GM19438 (cell line): Measurements from ENCODE around the gene TEX44.
A peak's percentile ranks its signal among the peaks of the same experiment; 100 is the strongest.
"Not testable (repeated sequence)": the region's sequence is repeated elsewhere in the genome, so short reads cannot be mapped to it uniquely, and the experiment has no call there.

Experiments used
- ATAC-seq: cut with Tn5 transposase; IDR thresholded peaks from one replicate; pipeline ENCODE4 v1.9.1; 2021; ENCODE audit warnings: low read depth; ENCODE audit not compliant: unreplicated experiment

Gene TEX44

DNA sequence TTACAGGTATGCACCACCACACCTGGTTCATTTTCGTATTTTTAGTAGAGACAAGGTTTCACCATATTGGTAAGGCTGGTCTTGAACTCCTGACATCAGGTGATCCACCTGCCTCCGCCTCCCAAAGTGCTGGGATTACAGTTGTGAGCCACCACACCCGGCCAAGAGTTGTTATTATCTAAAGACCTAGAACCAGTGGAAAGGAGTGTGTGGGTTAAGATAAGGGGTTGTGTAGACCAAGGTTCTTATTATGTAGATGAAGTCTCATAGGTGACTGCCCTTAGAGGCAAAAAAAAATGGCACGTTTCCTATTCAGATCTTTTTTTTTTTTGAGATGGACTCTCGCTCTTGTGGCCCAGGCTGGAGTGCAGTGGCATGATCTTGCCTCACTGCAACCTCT, 21.7 kb upstream of the TEX44 start:
- not testable (repeated sequence) for ATAC-seq

DNA sequence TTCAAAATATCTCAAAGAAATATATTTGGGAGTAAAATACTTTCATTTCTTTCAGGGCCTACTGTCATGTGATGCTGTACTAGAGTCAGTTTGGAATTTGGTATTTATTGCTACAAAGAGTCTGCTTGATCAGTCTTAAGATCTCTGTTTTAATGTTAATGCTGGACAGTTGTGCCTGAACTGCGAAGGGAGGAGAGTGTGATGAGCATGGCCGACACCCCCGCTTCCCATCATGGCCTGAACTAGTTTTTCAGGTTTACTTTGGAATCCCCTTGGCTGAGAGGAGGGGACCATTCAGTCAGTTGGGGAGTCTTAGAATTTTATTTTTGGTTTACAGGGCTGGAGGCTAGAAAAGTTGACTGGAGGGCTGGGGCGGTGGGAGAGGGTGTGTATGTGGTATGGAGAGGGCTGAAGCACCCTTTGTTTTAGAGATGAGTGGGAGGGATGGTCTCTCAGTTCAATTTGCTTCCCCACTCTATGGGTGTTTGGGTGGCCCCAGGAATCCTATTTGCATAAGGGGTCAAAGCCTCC, 20.9 kb upstream of the TEX44 start:
- ATAC-seq, result no peak

DNA sequence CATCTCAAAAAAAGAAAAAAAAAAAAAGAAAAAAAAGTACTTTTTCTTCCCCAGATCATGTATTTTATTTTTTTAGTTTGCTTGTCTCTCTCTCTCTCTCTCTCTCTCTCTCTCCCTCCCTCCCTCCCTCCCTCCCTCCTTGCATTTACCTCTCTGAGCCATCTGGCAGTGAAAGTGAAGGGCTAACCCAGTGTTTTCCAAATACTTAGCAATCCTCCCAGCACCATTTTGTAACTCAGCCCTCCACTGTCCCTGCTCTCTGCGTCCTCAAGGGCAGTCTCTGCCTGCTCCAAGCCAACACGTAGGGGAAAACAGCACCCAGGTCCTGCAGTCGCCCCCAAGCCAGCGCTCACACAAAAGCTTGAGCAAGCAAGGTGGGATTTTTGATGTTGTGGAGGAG, 19.6 kb upstream of the TEX44 start:
- ATAC-seq, result no peak

DNA sequence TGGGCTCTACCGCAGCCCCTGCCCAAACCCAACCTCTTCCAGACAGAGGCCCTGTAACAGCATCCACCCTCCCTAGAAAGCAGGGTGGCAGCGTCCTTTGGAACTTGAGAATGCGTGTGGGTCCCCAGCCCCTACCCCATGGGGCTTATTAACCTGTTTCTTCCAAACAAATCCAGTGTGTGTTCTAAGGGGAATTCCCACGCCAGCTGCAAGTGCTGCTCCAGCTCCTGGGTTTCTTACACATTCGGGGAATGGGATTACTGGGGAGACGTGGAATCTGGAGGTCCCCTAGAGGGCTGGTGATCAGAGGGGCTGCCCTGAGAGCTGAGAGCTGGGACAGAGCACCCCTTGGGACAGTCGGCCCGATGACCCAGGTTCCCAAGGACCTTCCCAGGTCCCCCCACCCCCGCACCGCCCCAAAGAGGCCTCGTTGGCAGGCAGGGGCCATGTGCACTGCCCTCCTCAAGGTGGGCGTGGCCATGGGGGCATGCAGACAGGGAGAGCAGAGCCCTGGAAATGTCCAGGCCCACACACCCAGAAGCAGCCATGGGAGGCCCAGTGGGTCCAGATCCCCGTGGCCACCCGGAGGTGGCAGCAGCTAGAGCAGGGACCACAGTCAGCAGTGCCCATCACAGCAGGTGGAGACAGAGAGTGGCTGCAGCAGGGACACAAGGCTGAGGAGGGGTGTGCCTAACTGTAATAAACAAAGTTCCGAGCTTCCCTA, 18.8 kb upstream of the TEX44 start:
- ATAC-seq, result no peak

DNA sequence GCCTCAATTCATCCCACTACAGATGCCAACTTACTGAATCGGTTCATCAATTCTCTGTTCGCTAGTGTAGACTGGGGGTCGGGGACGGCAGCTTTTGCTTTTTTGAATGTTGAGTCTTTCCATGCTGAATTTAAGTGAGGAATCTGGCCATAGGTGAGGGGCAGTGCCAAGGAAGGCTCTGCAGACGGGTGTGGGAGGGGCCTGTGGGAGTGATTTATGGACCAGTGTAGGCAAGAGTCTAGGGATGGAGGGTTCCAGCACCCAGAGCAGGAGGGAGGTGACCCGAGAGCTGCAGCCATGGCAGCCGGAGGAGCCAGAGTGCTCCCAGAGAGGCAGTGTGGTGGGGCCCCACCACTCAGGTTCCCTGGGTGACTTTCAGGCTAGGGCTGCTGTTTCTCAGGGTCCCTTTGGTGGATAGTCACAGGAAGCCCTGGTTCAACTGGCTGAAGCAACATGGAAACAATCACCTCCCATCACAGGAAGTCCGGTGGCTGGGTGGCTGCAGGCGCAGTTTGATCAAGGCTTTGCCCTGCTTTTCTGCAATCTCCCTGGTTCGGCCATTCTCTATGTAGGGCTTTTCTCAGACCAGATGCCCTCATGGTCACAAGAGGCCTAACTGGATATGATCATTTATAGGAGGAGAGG, 16.9 kb upstream of the TEX44 start:
- no peak for ATAC-seq

DNA sequence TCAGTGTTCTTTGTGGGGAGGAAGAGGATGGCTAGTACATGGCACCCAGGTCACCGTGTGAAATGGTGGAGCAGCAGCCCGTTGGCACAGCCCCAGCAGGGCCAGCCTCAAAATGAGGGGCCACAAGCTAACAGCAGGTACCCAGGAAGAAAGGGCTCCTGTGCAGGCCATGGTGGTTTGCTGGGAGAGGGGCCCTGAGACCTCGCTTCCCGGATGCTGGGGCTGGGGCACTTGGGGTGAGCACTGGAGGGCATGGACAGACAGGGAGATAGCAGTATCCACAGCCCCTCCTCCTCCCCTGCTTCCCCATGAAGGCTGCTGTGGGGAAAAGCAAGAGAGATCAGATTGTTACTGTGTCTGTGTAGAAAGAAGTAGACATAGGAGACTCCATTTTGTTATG, 16.2 kb upstream of the TEX44 start:
- no peak for ATAC-seq

DNA sequence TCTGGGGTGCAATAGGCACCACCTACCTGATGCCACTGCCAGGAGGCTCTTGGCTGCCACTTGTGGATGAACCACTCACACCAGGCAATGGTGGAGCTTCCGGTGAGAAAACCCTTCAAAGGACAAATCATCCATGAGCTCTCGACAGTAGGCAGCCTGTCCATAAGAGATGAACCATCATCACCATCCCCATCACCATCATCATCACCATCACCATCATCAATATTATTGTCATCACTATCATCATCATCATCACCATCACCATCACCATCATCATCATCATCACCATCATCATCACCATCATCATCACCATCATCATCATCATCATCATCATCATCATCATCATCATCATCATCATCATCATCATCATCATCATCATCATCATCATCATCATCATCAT, 14.0 kb upstream of the TEX44 start:
- ATAC-seq, result not testable (repeated sequence)

DNA sequence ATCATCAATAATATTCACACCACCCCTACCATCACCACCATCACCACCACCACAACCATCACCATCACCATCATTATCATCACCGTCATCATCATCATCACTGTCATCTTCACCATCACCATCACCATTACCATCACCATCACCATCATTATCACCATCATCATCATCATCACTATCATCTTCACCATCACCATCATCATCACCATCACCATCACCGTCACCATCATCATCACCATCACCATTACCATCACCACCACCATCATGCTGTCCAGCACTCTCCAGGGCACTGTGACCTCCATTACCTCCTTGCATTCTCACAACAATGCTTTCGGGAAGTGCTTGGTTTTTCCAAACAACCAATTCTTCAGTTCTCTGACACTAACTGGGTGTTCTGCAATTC, 13.1 kb upstream of the TEX44 start:
- no peak for ATAC-seq

DNA sequence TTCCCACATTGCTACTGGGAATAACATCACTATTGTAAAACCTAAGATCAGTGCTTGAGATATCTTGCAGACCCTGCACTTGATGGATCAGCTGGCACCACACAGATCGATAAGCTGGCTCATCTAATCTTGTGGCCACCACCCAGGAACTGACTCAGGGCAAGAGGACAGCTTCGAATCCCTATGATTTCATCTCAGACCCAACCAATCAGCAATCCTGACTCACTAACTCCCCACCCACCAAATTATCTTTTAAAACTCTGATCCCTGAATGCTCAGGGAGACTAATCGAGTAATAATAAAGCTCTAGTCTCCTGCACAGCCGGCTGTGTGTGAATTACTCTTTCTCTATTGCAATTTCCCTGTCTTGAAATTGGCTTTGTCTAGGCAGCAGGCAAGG, 11.3 kb upstream of the TEX44 start:
- no peak for ATAC-seq

DNA sequence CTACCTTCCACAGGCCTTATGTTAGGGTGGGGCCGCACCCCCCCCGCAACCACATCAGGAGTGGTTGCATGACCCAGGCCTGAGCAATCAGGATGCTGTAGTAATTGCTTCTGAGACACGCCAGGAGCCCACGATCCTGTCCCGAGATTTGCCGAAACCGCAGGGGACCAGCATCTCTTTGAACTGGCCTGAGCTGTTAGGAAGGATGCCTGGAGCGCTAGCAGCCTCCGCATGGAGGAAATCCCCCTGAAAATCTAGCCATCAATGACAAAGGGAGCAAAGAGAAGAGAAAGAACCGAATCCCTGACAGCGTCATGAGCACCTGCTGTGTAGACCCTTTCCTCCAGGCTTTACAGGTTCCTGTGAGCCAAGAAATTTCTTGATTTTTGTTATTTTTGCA, 8.7 kb upstream of the TEX44 start:
- no peak for ATAC-seq

DNA sequence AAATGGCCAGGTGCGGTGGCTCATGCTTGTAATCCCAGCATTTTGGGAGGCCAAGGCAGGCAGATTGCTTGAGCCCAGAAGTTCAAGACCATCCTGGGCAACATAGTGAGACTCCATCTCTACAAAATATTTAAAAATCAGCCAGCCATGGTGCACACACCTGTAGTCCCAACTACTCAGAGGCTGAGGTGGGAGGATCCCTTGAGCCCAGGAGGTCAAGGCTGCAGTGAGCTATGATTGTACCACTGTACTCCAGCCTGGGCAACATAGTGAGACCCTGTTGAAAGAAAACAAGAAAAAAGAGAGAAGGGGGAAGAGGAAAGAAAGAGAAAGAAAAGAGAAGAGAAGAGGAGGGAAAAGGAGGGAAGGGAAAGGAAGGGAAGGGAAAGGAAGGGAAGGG, 4.9 kb upstream of the TEX44 start:
- ATAC-seq, result not testable (repeated sequence)

DNA sequence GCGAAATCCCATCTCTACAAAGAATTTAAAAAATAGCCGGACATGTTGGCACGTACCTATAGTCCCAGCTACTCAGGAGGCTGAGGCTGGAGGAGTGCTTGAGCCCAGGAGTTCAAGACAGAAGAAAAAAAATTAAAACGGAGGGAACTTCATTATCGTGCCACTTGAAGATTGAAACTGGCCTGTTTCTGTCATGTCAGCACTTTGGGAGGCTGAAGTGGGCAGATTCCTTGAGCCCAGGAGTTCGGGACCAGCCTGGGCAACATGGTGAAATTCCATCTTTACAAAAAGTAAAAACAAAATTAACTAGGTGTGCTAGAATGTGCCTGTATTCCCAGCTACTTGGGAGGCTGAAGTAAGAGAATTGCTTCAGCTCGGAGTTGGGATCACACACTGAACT, 3.0 kb upstream of the TEX44 start:
- ATAC-seq, result no peak

DNA sequence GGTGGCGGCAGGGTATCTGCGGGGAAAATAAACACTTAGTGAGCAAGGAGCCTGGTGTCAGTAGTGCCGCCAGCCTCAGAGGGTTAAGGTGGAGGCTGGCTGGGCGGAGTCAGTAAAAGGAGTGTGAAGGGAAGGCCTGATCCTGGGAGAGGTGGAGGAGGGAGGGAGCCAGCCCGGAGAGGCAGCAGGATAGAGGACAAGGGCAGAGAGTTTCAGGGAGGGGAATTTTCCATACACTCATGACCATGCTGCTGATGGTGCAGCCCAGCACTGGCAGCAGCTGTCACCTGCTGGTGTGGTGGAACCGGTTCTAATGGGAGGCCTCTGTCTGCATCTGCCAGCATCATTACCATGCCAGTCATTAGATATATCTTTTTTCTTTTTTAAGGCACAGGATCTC, 2.0 kb upstream of the TEX44 start:
- ATAC-seq, result no peak

DNA sequence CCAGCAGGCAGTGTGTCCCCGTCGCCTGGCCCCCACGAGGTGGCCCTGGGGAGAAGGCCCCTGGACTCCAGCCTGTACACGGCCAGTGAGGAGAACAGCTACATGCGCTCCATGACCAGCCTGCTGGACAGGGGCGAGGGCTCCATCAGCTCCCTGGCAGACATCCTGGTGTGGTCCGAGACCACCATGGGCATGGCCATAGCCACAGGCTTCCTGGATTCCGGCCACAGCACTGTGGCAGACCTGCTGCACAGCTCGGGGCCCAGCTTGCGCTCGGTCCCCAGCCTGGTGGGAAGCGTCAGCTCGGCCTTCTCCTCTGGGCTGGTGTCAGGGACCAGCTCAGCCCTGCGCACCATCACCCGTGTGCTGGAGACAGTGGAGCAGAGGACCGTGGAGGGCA, 1.0 kb downstream of the TEX44 start:
- no peak for ATAC-seq

DNA sequence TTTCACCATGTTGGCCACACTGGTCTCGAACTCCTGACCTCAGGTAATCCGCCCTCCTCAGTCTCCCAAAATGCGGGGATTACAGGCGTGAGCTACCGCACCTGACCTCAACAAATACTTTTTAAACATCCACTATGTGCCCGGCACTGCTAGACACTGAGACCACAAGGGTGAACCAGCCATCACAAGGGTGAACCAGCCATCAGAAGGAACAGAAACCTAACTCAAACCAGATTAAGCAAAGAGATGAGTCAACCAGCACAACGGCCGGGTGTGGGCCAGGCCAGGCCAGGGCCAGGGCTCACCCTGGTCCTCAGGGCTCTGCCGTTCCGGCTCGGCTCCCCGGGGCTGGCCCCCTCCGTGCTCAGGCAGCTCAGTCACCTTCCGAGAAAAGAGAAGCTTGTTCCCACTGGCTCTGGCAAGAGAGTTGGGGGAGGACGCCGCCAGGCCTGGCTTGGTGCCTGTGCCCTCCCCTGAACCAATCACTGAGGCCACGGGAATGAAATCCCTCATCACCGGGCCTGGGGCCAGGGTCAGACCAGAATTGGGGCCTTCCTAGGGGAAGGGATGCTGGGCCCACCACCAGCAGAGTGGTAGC, 4.4 kb downstream of the TEX44 start:
- ATAC-seq, result peak; percentile 84

DNA sequence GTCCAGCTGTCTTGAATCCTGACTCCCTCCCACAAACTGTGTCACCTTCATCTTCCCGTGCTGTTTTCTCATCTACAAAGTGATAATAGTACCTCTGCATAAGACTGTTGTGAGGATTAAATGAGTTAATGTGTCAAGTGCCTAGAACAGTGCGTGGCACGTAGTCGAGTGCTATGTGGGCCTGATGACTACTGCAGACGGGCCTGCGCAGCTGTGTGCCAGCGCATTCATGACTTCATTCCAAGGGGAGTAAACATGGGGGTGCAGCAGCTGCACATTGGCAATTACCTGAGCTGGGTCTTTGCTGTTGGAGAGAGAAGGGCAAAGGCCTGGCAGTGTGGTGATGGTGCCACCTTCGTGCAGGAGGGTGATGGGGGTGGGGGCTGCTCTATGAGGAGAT, 5.0 kb downstream of the TEX44 start:
- ATAC-seq, result no peak

DNA sequence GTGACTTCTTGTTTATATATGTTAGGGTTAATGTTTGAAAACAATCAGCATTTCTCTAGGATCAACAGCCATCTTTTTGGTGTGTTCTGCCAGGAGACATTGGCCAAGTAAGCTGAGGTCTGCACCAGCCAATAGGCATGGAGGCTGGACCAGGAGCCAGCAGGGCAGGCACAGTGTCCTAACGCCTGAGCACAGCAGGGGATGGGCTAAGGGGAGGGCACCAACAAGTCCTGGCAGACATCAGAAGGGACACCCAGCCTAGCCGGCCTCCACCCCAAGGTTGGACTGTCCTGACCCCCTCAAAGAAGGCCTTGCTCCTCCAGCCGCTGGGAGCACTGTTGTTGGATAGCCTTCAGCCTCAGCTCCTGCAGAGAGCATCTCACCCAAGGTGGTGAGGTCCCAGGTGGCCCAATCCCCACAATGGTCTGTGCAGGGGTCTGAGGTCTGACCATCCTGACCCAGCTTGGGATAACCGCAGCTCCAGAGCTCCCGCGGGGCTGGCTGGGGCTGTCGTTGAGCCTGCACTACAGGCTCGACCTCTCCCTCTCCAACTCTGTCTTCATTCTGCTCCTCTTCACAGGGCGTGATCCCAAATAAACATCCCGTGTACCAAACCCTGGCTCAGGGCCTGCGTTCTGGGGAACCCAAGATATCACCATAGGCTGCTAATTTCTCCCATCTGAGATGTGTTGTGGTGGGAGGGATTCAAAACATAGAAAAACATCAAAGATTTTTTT, 8.1 kb downstream of the TEX44 start:
- no peak for ATAC-seq

DNA sequence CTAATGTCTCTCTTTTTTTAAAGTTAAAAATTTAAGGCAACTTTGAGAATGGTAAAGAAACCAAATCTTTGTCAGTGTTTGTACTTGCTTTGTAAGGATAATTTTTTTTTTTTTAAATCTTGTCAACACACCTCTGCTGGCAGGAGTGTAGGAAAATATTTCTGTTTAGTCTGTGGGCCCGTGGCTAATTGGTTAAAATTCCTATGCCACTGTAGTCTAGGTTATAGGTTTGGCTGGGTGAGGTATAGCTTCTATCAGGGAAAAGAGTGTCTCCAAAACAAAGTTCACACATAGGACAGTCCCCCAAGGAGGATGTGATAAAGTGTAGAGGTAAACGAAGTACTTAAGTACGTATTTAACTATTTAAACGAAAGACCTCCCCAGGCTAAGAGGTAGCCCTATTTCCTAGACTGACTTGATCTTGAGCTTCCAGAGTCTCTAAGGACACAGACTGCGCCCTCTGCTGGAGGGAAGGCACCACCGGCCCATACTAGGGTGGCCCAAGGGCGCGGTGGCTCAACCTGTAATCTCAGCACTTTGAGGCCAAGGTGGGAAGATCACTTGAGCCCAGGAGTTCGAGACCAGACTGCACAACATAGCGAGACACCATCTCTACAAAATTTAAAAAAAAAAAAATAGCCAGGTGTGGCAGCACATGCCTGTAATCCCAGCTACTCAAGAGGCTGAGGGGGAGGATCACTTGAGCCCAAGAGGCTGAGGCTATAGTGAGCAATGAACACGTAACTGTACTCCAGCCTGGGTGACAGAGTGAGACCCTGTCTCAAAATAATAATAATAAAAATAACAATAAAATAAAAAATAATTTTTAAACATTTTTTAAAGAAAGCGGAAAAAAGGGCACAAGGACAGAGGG, 8.9 kb downstream of the TEX44 start:
- ATAC-seq, result no peak

DNA sequence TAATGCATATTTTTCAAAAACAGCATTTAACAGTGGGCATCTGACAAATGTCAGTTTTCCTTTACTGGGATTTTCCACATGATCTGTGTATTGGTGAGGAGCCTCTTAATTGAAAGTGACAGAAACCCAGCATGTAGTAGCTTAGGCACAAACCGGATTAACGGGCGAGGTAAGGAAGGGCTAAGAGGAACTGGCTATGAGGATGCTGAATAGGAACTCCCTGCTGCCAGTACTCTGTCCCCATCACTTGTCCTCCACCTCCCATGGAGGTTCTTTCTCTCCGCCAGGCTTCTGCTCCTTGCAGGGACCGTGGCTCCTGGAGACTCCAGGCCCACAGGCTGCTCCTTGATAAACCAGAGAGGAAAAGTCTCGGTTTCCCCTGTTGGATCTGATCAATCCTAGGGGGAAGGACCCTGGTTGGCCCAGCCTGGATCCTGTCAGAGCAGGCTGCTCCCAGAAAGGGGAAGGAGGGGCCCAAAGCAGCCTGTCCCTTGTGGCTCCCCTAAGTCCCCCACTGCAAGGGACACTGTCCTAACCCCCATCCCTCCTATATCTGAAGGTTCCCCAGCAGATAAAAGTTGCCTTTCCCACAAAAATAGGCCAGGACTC, 10.3 kb downstream of the TEX44 start:
- ATAC-seq, result no peak
